CD4-positive, alpha-beta T cell treated with Interleukin-21 for 1 hour (primary cell): ENCODE measurements around the gene MAPK8IP1.
A peak's percentile ranks its signal among the peaks of the same experiment; 100 is the strongest.

Experiments
- DNase-seq: peaks from one replicate; pipeline ENCODE4 v3.0.0-alpha.2; 2020

MAPK8IP1 gene

DNA sequence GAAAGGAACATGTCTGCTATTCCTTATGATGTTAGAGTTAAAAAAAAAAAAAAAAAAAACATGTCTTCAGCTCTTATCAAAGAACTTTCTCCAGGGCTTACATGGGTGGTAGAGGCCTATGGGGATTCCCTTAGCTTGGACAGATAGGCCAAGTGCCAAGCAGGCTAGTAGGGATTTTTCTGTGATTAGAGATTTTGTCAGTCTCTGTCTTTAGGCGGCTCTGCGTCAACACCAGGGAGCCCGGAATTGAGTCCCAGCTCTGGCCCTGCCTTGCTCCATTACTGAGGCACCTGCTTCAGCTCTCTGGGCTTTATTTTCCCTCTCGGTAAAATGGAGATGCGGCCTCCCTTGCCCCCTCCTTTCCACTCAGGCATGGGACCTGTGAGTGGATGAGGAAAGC lies 25.1 kb upstream of the MAPK8IP1 start:
- no peak for DNase-seq

DNA sequence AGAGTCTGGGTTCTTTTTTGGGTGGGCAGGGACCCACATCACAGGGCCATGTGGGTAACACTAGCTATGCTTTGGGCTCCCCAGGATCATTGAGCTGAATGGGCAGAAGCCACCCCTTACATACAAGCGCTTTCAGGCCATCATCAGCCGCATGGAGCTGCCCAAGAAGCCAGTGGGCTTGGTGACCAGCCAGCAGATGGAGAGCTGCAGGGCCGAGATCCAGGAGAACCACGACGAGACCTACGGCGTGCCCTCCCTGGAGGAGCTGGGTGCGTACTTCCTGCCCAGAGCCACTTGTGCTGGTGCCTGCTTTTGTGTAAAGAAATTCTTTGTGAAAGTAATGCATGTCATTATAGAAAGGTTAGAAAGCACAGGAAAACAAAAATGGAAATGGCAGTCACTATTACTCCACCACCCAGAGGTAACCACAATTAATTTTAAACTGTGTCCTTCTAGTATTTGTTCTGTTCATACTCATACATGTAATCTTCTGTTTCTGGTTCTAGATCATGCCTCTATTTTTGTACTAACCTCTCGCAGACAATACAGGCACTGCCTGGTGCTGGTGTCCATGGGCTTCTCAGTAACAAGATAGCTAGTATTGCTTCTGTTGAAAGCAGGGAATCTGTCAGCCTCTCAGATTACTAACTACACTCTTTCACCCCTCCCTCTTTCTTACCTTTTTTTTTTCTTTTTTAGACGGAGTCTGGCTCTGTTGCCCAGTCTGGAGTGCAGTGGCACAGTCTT lies 24.5 kb upstream of the MAPK8IP1 start:
- DNase-seq = no peak

DNA sequence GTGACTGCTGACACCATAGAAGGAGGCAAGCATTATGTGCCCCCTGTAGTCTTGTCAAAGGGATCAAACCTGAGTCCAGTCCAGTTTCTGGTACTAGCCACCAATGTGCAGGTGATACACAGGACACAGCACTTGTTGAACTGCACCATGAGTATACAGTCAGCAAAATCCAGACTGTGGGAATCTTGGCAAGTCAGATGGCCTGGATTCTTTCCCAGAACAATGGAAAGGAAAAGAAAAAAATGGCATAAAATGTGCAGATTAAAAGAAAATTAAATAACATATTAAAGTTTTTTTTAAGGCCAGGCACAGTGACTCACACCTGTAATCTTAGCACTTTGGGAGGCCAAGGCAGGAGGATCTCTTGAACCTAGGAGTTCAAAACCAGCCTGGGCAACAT lies 21.4 kb upstream of the MAPK8IP1 start:
- DNase-seq = no peak

DNA sequence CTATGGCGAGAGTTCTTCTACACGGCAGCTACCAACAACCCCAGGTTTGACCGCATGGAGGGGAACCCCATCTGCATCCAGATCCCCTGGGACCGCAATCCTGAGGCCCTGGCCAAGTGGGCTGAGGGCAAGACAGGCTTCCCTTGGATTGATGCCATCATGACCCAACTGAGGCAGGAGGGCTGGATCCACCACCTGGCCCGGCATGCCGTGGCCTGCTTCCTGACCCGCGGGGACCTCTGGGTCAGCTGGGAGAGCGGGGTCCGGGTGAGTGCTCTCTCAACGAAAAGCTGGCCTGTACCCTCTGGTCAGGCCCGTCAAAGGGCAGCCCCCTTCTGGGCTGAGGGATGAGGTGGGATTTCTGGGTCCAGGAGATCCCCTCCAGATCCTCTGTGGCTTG lies 15.9 kb upstream of the MAPK8IP1 start:
- DNase-seq = no peak

DNA sequence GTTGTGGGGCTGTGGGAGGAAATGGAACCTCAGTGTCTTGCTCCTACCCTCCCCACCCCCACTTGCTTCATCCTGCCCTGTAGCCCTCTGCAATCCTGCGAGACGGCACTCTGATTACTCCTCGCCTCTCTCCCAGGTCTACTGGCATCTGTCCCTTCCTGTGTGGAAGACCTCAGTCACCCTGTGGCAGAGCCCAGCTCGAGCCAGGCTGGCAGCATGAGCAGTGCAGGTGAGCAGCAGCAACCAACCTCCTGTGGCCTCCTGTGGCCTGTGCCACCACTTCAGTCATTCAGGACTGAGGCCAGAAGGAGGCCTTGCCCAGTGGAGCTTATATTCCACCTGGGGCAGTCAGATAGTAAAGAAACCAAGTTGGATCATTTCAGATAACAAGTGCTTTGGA lies 14.7 kb upstream of the MAPK8IP1 start:
- no peak for DNase-seq

DNA sequence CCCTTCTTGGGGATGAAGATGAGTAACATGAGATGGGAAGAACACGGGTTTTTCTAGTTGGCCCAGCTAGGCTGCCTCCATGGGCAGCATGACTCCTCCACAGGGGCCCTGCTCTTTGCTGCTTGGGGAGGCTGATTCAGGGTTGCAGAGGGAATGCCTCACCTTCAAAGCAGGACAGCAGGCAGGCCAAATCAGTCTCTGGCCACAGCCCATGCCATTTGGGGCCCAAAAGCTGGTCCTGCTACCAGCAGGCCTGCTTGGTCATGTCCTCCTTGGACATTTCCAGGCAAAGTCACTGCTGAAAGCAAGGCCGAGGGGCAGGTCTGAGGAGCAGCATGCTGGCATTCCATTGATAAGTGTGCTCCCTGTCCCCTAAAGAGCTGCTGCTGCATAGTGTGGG lies 13.8 kb upstream of the MAPK8IP1 start:
- DNase-seq = no peak

DNA sequence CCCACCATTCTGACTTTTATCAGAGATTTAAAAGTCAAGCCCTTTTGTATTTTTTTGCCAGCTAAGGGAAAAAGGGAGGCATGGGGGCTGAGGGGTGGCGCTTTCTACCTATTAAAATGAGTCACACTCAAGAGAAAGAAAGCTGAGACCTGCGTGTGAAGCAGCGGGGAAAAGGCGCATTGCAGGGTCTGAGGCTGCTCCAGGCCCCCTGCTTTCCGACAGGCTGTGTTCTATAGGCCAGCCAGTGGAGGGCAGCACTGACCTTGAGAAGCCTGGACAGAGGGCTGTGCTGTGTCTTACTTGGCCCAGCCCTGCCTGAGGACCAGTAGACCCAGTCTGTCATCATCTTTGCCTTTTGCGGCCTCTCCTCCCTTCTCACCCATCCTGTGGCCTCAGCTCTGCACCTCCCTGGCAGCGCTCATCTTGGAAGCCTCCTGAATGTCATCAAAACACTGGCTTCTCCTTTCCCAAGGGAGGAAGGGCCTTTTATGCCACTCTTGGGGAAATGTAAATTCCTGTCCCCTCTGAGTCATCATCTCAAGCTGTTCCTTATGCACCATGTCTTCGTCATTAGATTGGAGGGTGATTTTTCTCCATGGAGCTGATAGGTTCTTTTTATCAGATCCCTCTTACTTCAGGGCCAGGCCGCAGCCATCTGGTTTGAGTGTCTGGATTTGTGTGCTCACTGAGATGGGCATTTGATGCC lies 12.6 kb upstream of the MAPK8IP1 start:
- DNase-seq = peak; percentile 47

DNA sequence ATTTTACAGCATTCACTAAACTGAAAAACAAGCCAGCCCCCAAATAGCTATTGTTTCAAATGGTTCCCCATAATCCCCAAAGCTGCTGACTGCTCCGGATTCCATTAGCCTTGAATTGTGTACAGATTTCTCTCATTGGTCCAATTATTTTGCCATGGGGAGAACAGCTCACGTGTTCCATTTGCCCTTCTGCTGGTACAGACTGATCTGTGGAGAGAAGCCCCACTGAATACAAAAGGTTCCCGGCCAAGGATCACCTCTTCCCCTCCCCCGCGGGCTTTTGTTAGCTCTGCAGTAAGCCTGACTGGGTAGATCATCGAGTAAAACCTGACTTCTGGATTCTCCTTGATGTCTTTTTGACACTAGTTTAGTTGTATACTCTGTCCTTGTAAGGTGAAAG lies 9.1 kb upstream of the MAPK8IP1 start:
- DNase-seq = no peak

DNA sequence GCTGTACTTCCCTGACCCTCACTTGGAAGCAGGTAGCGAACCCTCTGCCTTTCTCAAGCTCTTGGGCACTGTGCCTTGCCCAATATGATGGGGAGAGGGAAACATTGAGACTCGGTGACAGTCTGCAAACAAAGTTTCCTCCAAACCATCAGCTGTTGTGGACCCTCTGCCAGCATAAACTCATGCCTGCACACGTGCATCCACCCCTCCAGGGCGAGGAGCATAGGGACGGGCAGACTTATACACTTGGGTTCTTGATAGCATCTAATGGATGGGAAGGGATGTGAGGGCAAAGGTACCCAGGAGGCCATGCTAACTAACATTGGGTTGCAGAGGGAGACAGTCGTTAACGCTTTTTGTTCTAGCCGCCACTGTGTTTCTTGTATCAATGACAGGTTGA lies 8.2 kb upstream of the MAPK8IP1 start:
- no peak for DNase-seq

DNA sequence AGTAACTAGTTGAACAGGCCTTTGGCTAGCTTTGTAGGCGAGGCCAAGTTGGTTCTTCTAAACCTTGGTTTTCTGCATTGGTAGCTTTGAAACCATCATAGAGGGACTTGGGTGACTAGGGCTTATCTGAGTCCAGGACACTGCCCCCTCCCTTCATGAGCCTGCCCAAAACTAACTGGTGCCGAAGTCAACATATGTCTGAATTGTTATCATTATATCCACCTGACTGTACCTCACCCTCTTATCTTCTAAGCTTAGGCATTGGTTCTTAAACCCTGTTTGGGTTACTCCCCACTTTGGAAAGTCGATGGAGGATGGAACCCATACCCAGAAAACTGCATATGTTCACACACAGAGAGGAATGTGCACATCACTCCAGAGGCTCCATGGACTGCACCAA lies 7.6 kb upstream of the MAPK8IP1 start:
- DNase-seq = no peak

DNA sequence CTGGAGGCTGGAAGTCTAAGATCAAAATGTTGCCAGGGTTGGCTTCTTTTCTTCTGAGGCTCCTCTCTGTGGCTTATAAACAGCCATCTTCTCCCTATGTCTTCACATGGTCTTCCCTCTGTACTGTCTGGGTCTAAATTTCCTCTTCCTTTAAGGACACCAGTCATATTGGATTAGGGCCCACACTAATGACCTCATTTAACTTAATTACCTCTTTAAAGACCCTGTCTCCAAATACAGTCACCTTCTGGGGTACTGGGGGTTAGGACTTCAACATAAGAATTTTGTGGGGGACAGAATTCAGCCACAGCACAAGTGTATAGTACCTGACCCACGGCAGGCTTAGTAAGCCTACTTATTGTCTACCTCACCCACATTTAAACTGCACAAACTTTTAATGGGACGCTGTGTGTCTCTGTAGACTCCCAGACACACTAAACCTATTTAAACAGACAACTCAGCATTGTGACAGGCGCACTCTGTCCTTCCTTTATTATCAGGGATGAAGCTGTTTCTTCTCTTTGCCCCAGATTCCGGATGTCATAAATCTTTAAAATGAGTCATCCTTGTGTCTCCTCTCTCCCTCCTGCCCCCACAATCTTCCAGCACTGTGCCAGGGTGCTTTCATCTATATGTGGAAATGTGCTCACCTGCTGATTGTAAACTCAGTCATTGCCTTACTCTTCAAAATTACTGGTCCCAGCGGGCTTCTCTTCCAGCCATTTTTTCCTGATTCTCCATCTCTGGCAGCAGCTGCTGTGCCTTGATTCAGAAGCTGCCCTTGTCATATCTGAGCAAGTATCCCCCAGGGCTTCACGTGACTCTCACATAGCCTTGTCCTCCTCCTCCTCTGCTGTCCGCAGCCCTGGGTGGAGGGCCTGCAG lies 5.4 kb upstream of the MAPK8IP1 start:
- no peak for DNase-seq

DNA sequence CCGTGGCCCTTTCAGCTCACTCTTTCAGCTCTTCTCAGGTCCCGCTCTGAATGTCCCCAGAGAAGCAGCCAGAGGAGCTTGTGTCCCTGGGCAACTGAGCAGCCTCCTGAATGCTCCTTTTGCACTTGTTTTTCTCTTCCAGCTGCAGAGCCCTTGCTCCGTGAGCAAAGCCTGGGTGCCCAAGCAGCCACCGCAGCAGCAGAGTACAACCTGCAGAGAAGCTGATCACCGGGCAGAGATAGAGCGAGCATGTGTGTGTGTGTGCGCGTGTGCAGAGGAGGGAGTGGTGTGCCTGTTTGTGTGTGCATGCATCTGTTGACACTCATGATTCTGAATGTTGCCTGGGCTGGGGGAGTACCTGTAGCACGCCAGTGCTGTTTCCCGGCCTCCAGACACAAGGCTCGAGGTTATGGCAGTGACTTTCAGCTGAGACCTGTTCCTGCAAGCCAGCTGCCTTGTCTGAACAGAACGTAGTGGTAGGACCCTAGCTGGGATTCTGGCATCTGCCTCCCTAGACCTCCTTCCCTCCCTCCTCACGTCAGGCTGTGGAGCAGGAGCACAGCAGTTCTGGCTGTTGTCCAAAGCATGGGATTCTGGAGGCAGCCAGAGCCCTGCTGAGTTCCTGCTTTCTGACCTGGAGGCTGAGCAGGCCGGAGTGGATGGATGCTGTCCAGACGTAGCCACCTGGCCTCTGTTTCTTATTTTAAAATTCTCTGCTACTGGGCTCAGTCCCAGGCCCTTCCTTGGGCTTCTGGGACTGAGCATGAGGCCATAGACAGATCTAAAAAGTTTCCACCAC lies 4.5 kb upstream of the MAPK8IP1 start:
- DNase-seq = no peak

DNA sequence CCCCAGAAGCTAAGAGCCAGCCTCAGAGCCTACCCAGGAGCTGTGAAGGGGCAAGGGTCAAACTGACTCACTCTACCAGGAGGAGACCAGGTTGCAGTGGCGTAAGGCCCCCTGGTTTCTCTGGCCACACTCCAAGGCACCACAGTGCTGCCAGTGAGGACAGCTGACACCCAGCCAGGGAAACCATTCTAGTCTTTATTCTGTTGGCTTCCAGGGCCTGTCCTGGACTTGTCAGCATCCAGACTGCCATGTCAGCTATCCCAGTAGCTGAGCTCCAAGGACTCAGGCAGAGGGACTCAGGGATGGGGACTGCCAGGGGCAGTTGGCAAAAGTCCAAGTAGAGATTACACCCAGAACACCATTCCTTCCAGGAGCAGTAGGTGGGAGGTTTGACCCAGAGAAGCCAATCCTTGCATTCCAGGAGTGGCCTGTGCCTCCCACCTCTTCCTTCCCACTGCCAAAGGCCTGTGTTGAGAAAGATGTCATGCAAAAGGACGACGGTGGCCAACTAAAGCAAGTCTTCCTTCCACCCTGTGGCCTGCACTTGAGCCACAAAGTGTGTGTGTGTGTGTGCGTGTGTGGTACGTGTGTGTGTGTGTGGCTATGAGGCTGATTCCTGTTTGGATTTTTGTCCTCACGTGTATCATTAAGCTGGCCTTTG lies 3.6 kb upstream of the MAPK8IP1 start:
- no peak for DNase-seq

DNA sequence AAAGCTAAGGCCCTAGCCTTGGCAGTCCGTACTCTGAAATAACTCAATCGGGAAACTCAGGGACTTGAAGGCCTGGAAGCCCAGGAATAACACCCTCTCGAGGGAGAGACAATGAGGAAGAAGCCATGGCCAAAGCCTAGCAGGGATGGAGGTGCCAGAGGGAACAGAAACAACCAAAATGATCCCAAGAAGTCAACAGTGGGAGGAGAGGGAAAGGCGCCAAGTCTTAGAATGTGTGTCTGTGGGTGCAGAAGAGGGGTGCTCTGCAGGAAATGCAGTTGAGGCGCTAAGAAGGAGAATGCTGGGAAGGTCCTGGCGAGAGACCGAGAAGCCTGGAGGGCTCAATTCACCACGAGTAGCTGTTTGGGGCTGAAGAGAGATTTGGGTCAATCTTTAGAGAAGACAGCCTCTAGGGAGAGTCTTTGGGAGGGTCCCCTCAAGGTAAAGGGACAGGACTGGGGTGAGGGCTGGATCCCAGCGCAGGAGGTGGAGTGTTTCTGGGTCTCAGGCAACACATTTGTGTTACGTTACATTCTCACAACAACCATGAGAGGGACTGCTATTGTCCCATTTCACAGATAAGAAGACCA lies 760 bp upstream of the MAPK8IP1 start:
- no peak for DNase-seq

DNA sequence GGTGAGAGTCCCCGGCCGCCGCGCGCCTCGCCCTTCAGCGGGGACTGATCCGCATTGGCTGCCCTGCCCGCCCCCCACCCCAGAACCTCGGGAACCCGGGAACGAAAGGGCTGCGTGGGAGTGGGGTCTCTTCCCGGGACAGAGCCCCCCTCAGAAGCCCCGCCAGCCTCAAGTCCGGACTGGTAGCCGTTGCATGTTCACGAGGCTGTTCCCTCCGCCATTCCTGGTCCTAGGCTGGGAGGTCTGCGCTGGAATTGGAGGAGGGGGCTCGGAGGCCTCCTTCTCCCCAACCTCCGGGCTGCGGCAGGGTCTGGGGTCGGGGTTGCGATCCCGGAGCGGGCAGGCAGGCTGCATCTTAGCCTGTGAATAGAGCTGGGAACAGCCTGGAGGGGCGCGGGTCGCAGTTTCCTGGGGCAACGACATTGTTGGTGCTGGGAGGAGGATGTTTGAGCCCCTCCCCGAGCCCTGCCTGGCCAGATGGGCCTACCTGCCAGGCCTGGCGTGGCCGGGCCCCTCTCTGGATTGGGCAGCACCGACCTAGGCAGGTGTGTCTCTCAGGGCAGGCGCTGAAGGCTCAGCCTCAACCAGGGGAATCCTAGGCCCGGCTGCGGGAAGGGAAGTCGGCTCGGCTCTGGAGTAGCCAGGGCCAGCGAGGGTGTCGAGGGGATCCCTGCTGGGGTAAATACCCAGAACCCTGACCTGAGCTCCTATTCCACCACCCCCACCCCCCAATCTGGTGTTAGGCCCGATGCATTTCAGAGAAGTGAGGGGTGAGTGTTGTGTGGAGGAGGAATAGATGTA lies 670 bp downstream of the MAPK8IP1 start:
- DNase-seq = no peak

DNA sequence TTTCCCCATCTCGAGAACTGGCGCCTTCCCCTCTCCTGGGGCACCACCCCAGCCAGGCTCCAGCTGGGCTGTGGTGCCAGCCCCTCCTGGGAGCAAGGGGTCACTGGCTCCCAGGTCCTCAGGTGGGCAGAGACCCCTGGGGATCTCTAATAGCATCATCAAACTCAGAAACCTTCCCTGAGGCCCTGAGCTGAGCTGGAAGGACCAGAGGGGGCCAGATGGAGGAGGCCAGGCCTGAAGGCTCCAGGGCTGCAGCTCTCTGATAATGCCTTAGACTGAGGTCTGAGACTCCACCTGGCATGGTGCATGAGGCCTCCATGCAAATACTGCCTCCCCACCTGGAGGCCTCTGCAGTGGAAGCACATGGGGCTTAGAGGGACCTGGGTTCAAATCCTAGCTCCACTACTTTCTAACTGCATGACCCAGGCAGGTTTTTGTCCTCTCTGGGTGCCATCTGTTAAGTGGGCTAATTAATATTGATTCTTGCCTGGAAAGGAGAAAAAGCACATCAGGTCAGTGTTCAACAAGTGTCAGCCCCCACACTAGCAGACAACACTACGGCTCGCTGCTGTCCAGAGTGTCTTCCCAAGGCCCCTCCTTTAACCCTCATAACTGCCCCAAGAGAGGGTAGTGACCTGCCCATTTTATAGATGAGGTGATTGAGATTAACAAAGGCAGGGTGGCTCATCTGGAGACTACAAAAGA lies 1.5 kb downstream of the MAPK8IP1 start:
- DNase-seq = no peak

DNA sequence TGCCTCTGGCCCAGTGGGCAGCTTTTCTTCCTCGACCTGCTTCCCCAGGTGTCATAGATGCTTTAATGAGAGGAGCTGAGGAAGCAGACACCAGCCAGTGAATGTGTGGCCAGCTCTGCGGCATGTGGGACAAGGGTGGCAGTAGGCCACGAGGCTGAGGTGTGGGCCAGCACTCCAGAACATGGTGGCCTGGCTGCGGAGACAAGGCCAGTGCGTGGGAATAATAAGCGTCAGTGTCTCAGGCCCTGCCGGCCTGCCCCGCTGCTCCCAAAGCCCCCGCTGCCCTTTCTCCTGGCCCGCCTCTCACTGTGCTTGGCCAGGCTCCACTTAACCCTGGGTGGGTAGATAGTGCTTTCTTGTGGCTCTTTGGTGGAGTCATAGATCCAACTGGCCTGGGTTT lies 2.1 kb downstream of the MAPK8IP1 start:
- no peak for DNase-seq

DNA sequence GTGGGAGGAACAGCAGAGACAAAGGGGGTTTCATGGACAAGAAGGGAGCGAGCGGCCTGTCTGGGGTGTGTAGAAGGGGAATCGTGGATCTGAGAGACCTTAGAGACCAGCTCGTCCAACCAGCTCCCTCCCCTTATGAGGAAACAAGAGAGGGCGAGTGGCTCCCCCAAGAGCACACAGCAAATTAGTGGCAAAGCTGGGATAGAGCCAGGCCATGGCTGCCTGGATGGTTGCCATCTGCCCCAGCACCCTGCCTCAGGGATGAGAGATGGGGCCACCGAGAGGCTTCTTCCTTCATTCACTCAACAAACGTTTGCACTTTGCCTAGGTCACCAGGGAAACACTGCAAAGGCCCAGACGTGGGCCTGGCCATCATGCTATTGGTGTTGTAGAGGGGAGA lies 4.1 kb downstream of the MAPK8IP1 start:
- no peak for DNase-seq

DNA sequence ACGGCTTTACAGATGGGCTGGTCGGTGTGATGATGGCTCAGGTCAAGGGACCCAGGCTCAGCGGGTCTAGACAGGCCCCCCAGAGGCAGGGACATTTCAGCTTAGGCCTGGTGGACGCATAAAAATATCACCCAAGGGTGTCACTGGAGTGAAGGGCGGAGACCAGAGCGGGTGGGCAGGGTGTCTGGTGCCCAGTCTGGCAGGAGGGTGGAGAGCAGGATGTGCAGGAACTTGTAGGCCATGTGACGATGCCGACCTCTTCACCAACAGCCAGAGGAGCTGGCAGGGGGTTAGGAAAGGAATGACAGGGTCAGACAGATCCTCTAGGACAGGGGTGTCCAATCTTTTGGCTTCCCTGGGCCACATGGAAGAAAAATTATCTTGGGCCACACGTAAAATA lies 4.5 kb downstream of the MAPK8IP1 start:
- no peak for DNase-seq

DNA sequence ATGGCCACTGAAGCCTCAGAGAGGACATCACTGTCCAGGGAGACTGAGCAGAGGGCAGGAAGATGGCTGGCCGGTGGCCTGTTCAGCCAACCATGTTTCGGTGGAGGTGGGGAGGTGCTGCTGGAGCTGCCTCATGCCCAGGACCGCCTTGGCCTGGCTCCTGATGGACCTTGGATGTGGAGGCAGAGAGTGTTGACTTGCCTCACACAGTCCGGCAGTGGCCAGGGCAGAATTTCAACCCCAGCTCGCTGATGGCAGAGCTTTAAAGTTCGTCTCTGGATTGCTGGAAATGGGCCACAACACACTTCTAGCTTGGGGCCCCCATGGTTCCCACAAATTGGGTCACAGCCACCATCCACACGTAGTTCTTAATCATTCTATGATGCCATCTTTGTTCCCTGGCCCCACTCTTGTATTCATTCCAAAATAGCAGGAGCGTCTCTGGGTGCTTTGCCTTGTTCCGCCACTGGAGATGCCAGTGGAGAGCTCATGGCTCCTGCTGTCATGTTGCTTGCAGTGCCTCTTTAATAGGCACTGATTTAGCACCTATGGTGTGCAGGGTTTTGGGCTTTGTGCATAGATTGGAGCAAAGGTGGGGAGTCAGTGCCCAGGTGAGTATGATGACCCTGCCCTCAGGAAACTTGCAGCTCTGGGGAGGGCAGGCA lies 5.6 kb downstream of the MAPK8IP1 start:
- DNase-seq = no peak
